IMR-90 (cell line): ENCODE results near the gene TRDN. TPM values are rescaled to one million over a fixed set of nuclear protein-coding genes. Genes with fewer than 3 reads are reported as not detected.

Experiments
- ATAC-seq: fragments of 200-7000 bp; cut with Tn5 transposase; 2 replicates; pipeline ENCODE4 v1.9.1; 2020; ENCODE audit warnings: low read depth, mild to moderate bottlenecking, moderate library complexity
- BruUV-seq: library from RNA; stranded (reverse); fragments of 400-500 nt; replicated peaks from 2 replicates; lab custom pipeline; 2021; lab: Mats Ljungman, UMichigan
- CTCF ChIA-PET: fragments of 300-600 bp; formaldehyde crosslinking; extraction: SDS; loops from one replicate; lab custom pipeline; 2021; ENCODE audit warnings: antibody characterized with exemption; lab: Yijun Ruan, JAX
- POLR2A ChIA-PET: fragments of 300-600 bp; sonication (Branson Sonifier 250); formaldehyde crosslinking; loops from one replicate; lab custom pipeline; 2022; ENCODE audit warnings: antibody characterized with exemption; ENCODE audit not compliant: unreplicated experiment; lab: Charles Lee
- DNase-seq: peaks from one replicate; pipeline ENCODE4 v3.0.0; 2013
- H2AFZ ChIP-seq: replicated peaks from 2 replicates; pipeline ENCODE3; 2013; ENCODE audit warnings: low read length, mild to moderate bottlenecking; ENCODE audit not compliant: poor library complexity
- H2AK5ac ChIP-seq: 2 replicates; pipeline ENCODE4 v1.6.1; 2013; ENCODE audit warnings: low read depth, low read length, inconsistent platforms
- H2AK9ac ChIP-seq: replicated peaks from 2 replicates; pipeline ENCODE3; 2013; ENCODE audit warnings: mild to moderate bottlenecking, low read depth, low read length, moderate library complexity; ENCODE audit not compliant: poor library complexity
- H2BK120ac ChIP-seq: 2 replicates; pipeline ENCODE4 v1.6.1; 2013; ENCODE audit warnings: low read depth, low read length, inconsistent platforms
- H2BK15ac ChIP-seq: 3 replicates; pipeline ENCODE4 v1.6.1; 2013; ENCODE audit warnings: low read depth, low read length, inconsistent platforms
- H2BK20ac ChIP-seq: 2 replicates; pipeline ENCODE4 v1.6.1; 2013; ENCODE audit warnings: low read depth, mild to moderate bottlenecking, inconsistent platforms, low read length, moderate library complexity
- H2BK5ac ChIP-seq: 2 replicates; pipeline ENCODE4 v1.6.1; 2013; ENCODE audit warnings: mild to moderate bottlenecking, low read depth, low read length, inconsistent platforms; ENCODE audit not compliant: poor library complexity, severe bottlenecking
- H3K14ac ChIP-seq: replicated peaks from 2 replicates; pipeline ENCODE4 v1.6.1; 2013; ENCODE audit warnings: low read depth, low read length, inconsistent platforms
- H3K18ac ChIP-seq: 2 replicates; pipeline ENCODE4 v1.6.1; 2013; ENCODE audit warnings: low read depth, low read length, control low read depth
- H3K23ac ChIP-seq: 2 replicates; pipeline ENCODE4 v1.6.1; 2013; ENCODE audit warnings: low read depth, low read length, inconsistent platforms
- H3K27ac ChIP-seq: 2 replicates; pipeline ENCODE4 v1.5.1; 2013; ENCODE audit warnings: mild to moderate bottlenecking, control low read depth, low read length; ENCODE audit not compliant: insufficient read depth
- H3K27me3 ChIP-seq: 2 replicates; pipeline ENCODE4 v1.6.1; 2013; ENCODE audit warnings: low read length; ENCODE audit not compliant: control insufficient read depth, insufficient read depth
- H3K36me3 ChIP-seq: 2 replicates; pipeline ENCODE4 v1.6.1; 2013; ENCODE audit warnings: low read length, mixed read lengths; ENCODE audit not compliant: control insufficient read depth, insufficient read depth
- H3K4ac ChIP-seq: 2 replicates; pipeline ENCODE4 v1.6.1; 2013; ENCODE audit warnings: low read depth, low read length, inconsistent platforms
- H3K4me1 ChIP-seq: 2 replicates; pipeline ENCODE4 v1.6.1; 2013; ENCODE audit warnings: low read length, mixed read lengths; ENCODE audit not compliant: control insufficient read depth, insufficient read depth
- H3K4me2 ChIP-seq: 2 replicates; pipeline ENCODE4 v1.6.1; 2013; ENCODE audit warnings: low read depth, mild to moderate bottlenecking, control low read depth, low read length, moderate library complexity
- H3K4me3 ChIP-seq: 2 replicates; pipeline ENCODE4 v1.5.1; 2013; ENCODE audit warnings: low read depth, mild to moderate bottlenecking, control low read depth, low read length, moderate library complexity; ENCODE audit not compliant: insufficient read depth
- H3K56ac ChIP-seq: 2 replicates; pipeline ENCODE4 v1.6.1; 2013; ENCODE audit warnings: low read length, inconsistent platforms; ENCODE audit not compliant: insufficient read depth; ENCODE audit errors: extremely low read depth
- H3K79me1 ChIP-seq, 2 experiments: 2 replicates each; pipeline ENCODE4 v1.6.1; 2013; ENCODE audit warnings: low read length in 2 of 2, inconsistent platforms in 1 of 2, low read depth in 1 of 2
- H3K9ac ChIP-seq: 2 replicates; pipeline ENCODE4 v1.6.1; 2013; ENCODE audit warnings: low read depth, low read length, control low read depth
- H3K9me1 ChIP-seq: 2 replicates; pipeline ENCODE4 v1.6.1; 2013; ENCODE audit warnings: low read length, inconsistent platforms; ENCODE audit not compliant: insufficient read depth
- H3K9me3 ChIP-seq: 2 replicates; pipeline ENCODE4 v1.6.1; 2013; ENCODE audit warnings: low read length; ENCODE audit not compliant: control insufficient read depth, insufficient read depth
- H4K20me1 ChIP-seq: 2 replicates; pipeline ENCODE4 v1.6.1; 2013; ENCODE audit warnings: low read length, inconsistent platforms; ENCODE audit not compliant: insufficient read depth
- H4K5ac ChIP-seq: 2 replicates; pipeline ENCODE4 v1.6.1; 2013; ENCODE audit warnings: mild to moderate bottlenecking, low read depth, low read length, control low read depth
- H4K8ac ChIP-seq, 2 experiments: 2 replicates each; pipeline ENCODE4 v1.6.1; 2013; ENCODE audit warnings: low read depth in 2 of 2, low read length in 2 of 2, control low read depth in 1 of 2, inconsistent platforms in 1 of 2
- H4K91ac ChIP-seq: 2 replicates; pipeline ENCODE4 v1.6.1; 2013; ENCODE audit warnings: low read depth, low read length, inconsistent platforms; ENCODE audit not compliant: insufficient read depth
- BHLHE40 ChIP-seq: fragments of 150-350 bp; IDR thresholded peaks from 2 replicates; pipeline ENCODE4 v1.6.1; 2016; ENCODE audit warnings: mild to moderate bottlenecking, low read depth, low read length
- CEBPB ChIP-seq: IDR thresholded peaks from 2 replicates; pipeline ENCODE4 v1.6.1; 2012; ENCODE audit warnings: low read depth, low read length, improper control_type of control experiment
- CHD1 ChIP-seq: IDR thresholded peaks from 2 replicates; pipeline ENCODE4 v1.6.1; 2012; ENCODE audit warnings: low read depth, low read length, improper control_type of control experiment
- CTCF ChIP-seq: conservative IDR thresholded peaks from 2 replicates; pipeline ENCODE4 v1.5.1; 2012; ENCODE audit warnings: mild to moderate bottlenecking, low read depth, low read length, improper control_type of control experiment
- FOS ChIP-seq: fragments of 150-350 bp; IDR thresholded peaks from 2 replicates; pipeline ENCODE4 v1.6.1; 2016; ENCODE audit warnings: low read depth, low read length
- MAFK ChIP-seq: IDR thresholded peaks from 2 replicates; pipeline ENCODE4 v1.6.1; 2012; ENCODE audit warnings: low read depth, low read length, improper control_type of control experiment
- MAZ ChIP-seq: IDR thresholded peaks from 2 replicates; pipeline ENCODE4 v1.6.1; 2012; ENCODE audit warnings: low read depth, mild to moderate bottlenecking, low read length, improper control_type of control experiment, moderate library complexity, borderline replicate concordance
- MXI1 ChIP-seq: IDR thresholded peaks from 2 replicates; pipeline ENCODE4 v1.6.1; 2012; ENCODE audit warnings: low read depth, mild to moderate bottlenecking, low read length, moderate library complexity, borderline replicate concordance
- NFE2L2 ChIP-seq: fragments of 150-350 bp; IDR thresholded peaks from 2 replicates; pipeline ENCODE4 v1.6.1; 2016; ENCODE audit warnings: low read depth, mild to moderate bottlenecking, low read length
- POLR2A ChIP-seq: IDR thresholded peaks from 2 replicates; pipeline ENCODE4 v1.6.1; 2012; ENCODE audit warnings: mild to moderate bottlenecking, low read depth, low read length
- RAD21 ChIP-seq: IDR thresholded peaks from 2 replicates; pipeline ENCODE4 v1.6.1; 2012; ENCODE audit warnings: low read length, improper control_type of control experiment
- RCOR1 ChIP-seq: IDR thresholded peaks from 2 replicates; pipeline ENCODE4 v1.6.1; 2012; ENCODE audit warnings: mild to moderate bottlenecking, low read length, improper control_type of control experiment; ENCODE audit not compliant: insufficient replicate concordance
- RFX5 ChIP-seq: IDR thresholded peaks from 2 replicates; pipeline ENCODE4 v1.8.0; 2012; ENCODE audit warnings: low read depth, mild to moderate bottlenecking, low read length, moderate library complexity
- SMC3 ChIP-seq: fragments of 150-350 bp; IDR thresholded peaks from 2 replicates; pipeline ENCODE4 v1.6.1; 2016; ENCODE audit warnings: low read depth, mild to moderate bottlenecking, antibody characterized with exemption, low read length, moderate library complexity
- USF2 ChIP-seq: fragments of 150-350 bp; IDR thresholded peaks from 2 replicates; pipeline ENCODE4 v1.6.1; 2017; ENCODE audit warnings: mild to moderate bottlenecking, antibody characterized with exemption, low read length, low read depth
- WGBS, 2 experiments: methylation state at CpG; one replicate each; pipeline versions ENCODE4 v1.1.5 to v1.1.7; 2013; ENCODE audit warnings: missing lambda C conversion rate in 2 of 2; ENCODE audit not compliant: insufficient read length in 1 of 2; ENCODE audit errors: extremely low coverage in 2 of 2; 5-methylcytosine and 5-hydroxymethylcytosine counted together
- dilution Hi-C: fragments of 300-500 bp; cut with HindIII; formaldehyde crosslinking; loops from one replicate; pipeline ENCODE4 v1.14.3; 2018; ENCODE audit warnings: low sequenced_read_pairs; ENCODE audit not compliant: unreplicated experiment
- in situ Hi-C: fragments of 300-500 bp; cut with MboI; formaldehyde crosslinking; loops from 3 replicates; pipeline ENCODE4 v1.14.3; 2019; ENCODE audit warnings: low sequenced_read_pairs, inconsistent platforms, mixed read lengths
- intact Hi-C: fragments of 100-400 bp; cut with micrococcal nuclease; formaldehyde crosslinking; loops from 2 replicates; pipeline ENCODE4 v1.10.0; 2022
- polyA plus RNA-seq, 3 experiments: library from polyadenylated mRNA; depleted of rRNA; stranded (reverse); fragments of >200 nt; gene quantifications; 2 replicates each; pipeline ENCODE4 v1.2.3, GENCODE V29; 2012; ENCODE audit warnings: low replicate concordance in 1 of 3
- total RNA-seq: library from RNA; depleted of rRNA; stranded (reverse); fragments of >200 nt; gene quantifications from 2 replicates; pipeline ENCODE4 v1.2.3, GENCODE V29; 2012
- TF ChIP-seq, protein P1 (sequence below): fragments of 150-350 bp; IDR thresholded peaks from 2 replicates; pipeline ENCODE4 v1.6.1; 2016; ENCODE audit warnings: low read depth, mild to moderate bottlenecking, low read length, moderate library complexity, borderline replicate concordance

The TRDN gene
- total and polyA plus RNA-seq, 2 of the 4 experiments (the other 2 are of a cell fraction) = not detected

DNA sequence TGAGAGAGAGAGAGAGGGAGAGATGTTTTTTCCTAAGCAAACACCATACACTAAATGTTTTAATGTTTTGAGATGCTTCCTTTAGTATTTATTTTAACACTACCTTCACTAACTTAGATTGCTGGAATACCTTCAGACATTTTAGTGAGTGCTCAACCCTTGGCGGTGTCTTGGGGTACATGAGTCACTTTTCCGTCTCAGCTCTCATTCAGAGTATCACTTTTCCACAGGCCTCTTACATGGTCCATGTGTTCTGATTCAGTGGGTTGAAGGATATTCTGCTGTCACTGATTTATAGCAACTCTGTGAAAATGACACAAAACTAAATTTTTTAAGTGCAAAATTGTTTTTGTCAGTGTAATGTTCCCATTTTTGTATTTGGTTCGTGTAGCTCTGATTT is 422.8 kb downstream of the TRDN start:
- no peak overlapping the region for H3K4me2 ChIP-seq
- no peak overlapping the region for H3K9ac ChIP-seq
- H2BK120ac ChIP-seq = no peak overlapping the region
- ChIA-PET POLR2A (no interaction called here), CTCF (no interaction called here)
- no peaks in the 10 kb centered on the region for H3K27me3 ChIP-seq
- no TSS peak for BruUV-seq
- DNase-seq = no peak
- no peak for ATAC-seq
- TF ChIP-seq MAZ = no peak
- no peak for TF ChIP-seq MAFK
- TF ChIP-seq CTCF = no peak
- no peak for TF ChIP-seq CHD1
- TF ChIP-seq RFX5 = no peak
- no peak for TF ChIP-seq MXI1
- no peak for TF ChIP-seq SMC3
- TF ChIP-seq USF2 = no peak
- no peak for TF ChIP-seq RAD21
- no peak for TF ChIP-seq RCOR1
- TF ChIP-seq FOS = no peak
- TF ChIP-seq, protein P1, sequence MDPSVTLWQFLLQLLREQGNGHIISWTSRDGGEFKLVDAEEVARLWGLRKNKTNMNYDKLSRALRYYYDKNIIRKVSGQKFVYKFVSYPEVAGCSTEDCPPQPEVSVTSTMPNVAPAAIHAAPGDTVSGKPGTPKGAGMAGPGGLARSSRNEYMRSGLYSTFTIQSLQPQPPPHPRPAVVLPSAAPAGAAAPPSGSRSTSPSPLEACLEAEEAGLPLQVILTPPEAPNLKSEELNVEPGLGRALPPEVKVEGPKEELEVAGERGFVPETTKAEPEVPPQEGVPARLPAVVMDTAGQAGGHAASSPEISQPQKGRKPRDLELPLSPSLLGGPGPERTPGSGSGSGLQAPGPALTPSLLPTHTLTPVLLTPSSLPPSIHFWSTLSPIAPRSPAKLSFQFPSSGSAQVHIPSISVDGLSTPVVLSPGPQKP = no peak
- no peak for TF ChIP-seq NFE2L2
- TF ChIP-seq CEBPB = no peak
- no peak for TF ChIP-seq POLR2A
- no peak for TF ChIP-seq BHLHE40
- no peak overlapping the region for H3K56ac ChIP-seq
- no peak overlapping the region for H4K5ac ChIP-seq
- no peak overlapping the region for H4K8ac ChIP-seq
- H3K4me3 ChIP-seq = no peak overlapping the region
- H3K9me3 ChIP-seq = peaks cover 8% of the 10 kb centered on the region
- no peak overlapping the region for H3K18ac ChIP-seq
- no peak overlapping the region for H2AK5ac ChIP-seq
- no peaks in the 10 kb centered on the region for H3K36me3 ChIP-seq
- no peak overlapping the region for H2AK9ac ChIP-seq
- no peaks in the 10 kb centered on the region for H4K20me1 ChIP-seq
- H3K4ac ChIP-seq = no peak overlapping the region
- no peaks in the 10 kb centered on the region for H3K9me1 ChIP-seq
- WGBS, 2 experiments = no CpG with 5 or more reads among the region's 3 CpGs
- H3K27ac ChIP-seq = no peak overlapping the region
- H2BK15ac ChIP-seq = no peak overlapping the region
- no peak overlapping the region for H2AFZ ChIP-seq
- no peaks in the 10 kb centered on the region for H3K4me1 ChIP-seq
- no peak overlapping the region for H2BK5ac ChIP-seq
- no peak overlapping the region for H4K91ac ChIP-seq
- intact Hi-C loops = no loop called here
- H2BK20ac ChIP-seq = no peak overlapping the region
- no peaks in the 10 kb centered on the region for H3K79me1 ChIP-seq
- dilution Hi-C loops = no loop called here
- no peak overlapping the region for H3K14ac ChIP-seq
- no peak overlapping the region for H3K23ac ChIP-seq
- in situ Hi-C loops = no loop called here
